HG02840 (cell line): Measurements from ENCODE around the gene SLC26A11.
"Not testable (repeated sequence)": the region's sequence is repeated elsewhere in the genome, so short reads cannot be mapped to it uniquely, and the experiment has no call there.

Experiments
- ATAC-seq: cut with Tn5 transposase; IDR thresholded peaks from one replicate; pipeline ENCODE4 v1.9.1; 2021; ENCODE audit warnings: mild to moderate bottlenecking, moderate library complexity, moderate number of reproducible peaks; ENCODE audit not compliant: unreplicated experiment, low FRiP score

The SLC26A11 gene

DNA sequence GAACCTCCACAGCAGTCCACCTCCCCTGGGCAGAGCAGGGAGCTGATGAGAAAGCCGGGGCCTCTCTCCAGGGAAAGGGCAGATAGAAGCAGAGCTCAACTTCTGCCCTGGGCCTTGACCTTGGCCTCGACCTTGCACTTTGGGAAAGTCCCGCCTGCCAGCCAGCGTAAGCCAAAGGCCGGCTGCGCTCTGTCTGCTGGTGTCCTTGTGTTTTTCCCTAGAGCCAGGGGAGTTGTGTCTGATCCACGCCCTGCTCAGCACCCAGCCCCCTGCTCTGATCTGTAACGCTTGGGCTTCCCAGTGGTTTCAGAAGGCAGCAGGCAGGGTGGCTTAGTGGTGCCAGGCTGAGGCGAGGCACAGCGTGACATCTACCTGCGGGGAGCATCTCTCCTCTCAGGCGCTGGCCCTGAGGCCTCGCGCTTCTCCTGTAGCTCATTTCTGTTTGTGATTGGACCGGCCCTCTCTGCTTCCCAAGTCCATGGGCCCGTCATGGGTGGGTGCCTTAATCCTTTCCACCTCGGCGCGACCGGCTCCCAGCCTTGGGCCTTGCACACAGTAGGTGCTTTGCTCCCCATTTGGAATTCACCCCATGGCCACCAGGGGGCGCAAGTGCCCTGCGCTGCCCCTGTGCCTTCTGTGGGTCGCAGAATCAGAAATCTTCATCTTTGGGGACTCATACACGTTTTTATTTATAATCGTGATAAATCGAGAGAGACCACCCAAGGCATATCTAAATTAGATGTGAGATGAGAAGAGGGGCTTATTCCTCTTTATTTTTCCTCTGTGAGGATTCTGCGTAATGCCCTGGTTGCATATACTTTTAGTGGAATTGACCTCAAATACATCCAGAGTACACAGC lies 24.3 kb upstream of the SLC26A11 start:
- no peak for ATAC-seq

DNA sequence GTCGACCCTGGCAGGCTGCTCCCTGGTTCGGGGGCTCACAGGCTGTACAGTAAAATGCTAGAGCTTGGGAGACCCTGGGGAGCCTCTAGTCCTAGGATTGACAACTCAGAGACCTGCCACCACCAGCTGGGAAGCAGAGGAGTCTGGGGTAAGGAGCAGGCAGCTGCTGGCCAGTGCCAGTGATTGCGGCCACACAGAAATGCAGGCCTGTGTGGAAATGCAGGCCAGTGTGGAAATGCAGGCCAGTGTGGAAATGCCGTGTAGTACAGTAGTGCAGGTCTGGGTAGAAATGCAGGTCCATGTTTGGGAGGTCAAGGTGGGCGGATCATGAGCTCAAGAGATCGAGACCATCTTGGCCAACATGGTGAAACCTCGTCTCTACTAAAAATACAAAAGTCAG lies 23.6 kb upstream of the SLC26A11 start:
- ATAC-seq: no peak

DNA sequence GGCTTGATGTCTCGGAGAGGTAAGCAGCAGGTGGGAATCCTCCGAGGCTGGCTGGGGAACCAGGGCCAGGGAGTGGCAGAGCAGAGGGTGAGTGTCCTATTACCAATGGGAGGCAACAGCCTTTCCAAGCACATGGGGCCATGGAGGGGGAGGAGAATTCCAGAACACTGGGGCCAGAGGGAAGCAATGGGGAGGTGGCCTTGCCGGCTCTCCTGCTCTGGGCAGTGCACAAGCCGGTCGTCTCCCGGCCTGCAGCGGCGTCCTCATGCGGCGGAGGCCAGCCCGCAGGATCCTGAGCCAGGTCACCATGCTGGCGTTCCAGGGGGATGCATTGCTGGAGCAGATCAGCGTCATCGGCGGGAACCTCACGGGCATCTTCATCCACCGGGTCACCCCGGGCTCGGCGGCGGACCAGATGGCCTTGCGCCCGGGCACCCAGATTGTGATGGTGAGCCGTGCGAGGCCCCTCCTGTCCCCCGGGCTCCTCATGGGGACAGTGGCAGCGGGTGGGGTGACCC lies 22.0 kb upstream of the SLC26A11 start:
- no peak for ATAC-seq

DNA sequence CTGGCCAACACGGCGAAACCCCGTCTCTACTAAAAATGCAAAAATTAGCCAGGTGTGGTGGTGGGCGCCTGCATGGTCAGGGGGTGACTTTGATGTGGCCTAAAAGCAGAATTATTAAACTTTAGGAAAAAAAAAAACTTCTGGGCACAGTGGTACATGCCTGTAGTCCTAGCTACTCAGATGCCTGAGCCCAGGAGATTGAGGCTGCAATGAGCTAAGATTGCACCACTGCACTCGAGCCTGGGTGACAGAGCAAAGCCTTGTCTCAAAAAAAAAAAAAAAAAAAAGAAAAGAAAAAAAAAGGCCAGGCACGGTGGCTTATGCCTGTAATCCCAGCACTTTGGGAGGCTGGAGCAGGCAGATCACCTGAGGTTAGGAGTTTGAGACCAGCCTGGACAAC lies 20.9 kb upstream of the SLC26A11 start:
- ATAC-seq: not testable (repeated sequence)

DNA sequence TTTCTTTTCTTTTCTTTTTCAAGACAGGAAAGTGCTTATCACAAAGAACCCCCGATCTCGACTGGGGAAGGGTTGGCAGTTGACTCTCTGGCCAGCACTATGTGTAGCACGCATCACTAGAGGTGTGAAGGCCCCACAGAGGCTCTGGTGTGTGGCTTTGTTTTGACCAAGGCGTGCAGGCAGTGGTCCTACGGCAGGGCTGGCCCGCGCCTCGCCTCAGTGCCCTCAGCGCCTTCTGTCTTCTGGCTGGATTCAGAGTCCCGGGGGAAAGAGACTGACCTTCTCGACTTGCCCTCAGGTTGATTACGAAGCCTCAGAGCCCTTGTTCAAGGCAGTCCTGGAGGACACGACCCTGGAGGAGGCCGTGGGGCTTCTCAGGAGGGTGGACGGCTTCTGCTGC lies 18.8 kb upstream of the SLC26A11 start:
- ATAC-seq: no peak

DNA sequence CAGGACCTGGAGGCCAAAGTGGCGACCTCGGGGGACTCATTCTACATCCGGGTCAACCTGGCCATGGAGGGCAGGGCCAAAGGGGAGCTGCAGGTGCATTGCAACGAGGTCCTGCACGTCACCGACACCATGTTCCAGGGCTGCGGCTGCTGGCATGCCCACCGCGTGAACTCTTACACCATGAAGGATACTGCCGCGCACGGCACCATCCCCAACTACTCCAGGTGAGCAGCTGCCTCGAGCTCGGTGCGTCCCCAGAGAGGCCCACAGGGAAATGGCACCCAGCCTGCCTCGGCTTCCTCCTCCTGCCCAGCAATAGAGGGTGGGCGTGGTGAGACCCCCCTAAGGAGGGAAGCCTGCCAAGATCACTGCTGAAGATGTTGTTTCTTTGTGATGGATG lies 18.0 kb upstream of the SLC26A11 start:
- ATAC-seq: no peak

DNA sequence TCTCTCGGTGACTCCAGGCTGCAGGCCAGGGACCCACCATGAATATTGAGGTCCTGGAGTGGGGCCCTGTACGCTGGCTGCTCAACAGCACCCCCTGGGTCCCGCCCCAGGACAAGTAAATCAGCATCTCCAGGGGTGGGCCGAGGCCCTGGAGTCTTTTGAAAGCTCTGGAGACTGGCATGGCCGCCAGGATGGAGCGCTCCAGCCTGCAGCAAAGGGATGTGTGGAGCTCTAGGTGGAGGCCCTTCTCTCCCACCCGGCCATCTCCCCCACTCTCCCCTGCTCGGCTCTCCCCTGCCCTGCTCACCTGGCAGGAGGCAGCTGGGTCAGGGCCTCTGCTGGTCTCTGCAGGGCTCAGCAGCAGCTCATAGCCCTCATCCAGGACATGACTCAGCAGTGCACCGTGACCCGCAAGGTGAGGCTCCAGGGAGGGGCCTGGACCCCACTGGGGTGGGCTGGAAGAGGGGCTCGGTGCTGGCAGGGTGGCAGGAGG lies 16.7 kb upstream of the SLC26A11 start:
- ATAC-seq: no peak

DNA sequence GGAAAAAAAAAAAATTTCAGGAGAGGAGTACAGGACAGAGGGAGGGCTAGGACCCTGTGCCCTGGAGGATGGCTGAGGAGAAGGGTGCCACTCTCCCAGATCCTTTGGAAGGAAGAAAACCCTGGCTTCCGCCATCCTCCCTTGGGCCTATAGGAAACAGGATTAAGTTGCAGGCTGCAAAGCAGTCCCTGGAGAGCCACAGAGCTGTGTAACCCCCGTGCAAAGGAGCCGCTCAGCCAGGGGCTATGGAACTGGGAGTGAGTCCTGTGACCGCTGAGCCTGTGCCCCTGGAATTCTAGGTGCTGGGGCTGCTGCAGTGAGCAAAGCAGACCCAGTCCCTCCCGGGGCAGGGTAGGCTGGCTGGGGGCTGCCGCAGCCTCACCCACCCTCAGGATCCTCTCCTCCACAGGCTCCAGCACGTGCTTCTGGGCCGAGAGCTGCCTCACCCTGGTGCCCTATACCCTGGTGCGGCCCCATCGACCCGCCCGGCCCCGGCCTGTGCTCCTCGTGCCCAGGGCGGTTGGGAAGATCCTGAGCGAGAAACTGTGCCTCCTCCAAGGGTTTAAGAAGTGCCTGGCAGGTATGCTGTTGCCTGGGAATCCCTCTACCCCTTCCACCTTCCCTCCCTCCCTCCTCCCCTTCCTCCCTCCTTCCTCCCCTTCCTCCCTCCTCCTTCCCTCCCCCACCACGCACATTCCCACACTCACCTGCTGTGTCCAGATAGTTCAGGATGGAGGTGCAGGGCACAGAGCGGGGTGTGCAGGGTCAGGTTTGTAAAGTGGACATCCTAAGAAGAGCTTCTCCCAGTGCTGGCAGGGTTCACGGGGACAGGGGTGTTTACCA lies 15.4 kb upstream of the SLC26A11 start:
- ATAC-seq: no peak

DNA sequence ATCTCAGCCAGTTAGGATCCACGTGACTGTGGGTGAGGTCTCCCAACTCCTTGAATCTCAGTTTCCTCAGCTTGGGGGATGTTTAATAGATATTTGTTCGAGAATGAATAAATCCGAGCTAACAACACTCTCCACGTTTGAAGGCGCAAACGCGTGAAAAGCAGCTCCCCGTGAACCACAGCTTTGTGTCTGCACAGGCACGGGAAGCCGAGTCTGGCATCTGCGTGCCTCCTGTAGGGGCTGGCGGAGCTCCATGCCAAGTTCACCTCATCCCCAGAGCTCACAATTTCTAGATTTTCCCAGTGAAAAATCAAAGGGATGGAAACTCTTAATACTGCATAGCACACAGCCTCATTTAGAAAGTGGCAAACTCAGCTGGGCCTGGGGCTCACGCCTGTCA lies 14.4 kb upstream of the SLC26A11 start:
- ATAC-seq: no peak

DNA sequence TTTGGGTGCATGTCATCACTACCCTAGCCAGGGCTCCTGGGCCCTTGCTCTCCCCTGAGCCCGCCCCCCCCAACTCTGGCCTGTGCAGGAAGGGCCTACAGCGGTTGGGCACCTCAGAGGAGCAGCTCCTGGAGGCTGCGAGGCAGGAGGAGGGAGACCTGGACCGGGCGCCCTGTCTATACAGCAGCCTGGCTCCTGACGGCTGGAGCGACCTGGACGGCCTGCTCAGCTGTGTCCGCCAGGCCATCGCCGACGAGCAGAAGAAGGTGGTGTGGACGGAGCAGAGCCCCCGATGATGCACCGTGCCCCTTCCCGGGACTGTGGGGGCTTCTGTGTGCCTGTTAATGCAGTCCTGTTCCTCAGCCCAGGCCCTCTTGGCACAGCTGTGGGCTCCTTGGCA lies 12.2 kb upstream of the SLC26A11 start:
- no peak for ATAC-seq

DNA sequence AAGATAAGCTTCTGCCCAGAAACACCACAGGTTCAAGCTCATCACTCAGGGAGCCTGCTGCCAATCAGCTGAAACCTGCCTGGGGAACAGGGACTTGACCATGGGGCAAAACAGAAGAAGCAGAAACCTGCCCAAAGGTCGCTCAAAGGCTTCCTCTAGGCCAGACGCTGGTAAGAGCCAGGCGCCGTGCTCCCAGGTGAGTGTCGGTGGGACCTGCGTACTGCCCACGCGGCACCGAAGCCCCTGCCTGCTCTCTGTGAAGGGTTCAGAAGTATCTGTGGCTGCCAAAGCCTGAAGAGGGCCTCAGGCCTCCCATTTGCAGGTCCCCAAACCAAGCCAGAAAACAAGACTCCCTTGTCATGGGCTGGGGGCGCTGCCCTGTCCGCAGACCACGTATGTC lies 10.5 kb upstream of the SLC26A11 start:
- no peak for ATAC-seq

DNA sequence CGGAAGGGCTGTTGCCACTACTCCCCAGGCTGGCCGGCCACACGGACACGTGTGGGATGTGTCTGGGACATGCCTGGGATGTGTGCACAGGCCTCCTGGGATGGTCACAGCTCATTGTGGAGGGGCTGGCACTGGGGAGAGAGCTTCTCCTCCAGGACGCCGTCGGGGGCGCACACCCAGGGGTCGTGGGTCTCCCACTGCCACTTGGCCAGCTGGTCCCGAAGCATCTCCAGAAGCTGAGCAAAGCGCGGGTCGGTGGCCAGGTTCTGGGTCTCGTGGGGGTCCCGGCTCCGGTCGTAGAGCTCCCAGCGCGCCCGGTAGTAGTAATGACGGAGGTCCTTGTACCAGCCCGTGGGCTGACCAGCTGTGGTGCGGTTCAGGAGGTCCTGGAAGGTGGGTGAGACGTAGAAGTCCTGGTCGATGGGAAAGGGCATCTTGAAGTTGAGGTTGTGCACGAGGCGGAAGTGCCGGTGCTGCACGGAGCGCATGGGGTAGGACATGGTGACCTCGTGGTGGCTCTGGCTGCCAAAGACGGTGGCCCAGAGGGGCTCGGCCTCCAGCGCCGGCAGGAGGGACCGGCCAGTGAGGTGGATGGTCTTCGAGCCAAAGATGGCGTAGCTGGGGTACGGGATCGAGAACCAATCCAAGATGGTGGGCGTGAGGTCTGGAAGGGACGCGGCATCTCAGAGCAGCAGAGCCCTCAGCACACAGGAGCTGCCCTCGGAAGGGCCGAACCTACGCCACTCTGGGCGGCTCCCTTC lies 9.7 kb upstream of the SLC26A11 start:
- no peak for ATAC-seq

DNA sequence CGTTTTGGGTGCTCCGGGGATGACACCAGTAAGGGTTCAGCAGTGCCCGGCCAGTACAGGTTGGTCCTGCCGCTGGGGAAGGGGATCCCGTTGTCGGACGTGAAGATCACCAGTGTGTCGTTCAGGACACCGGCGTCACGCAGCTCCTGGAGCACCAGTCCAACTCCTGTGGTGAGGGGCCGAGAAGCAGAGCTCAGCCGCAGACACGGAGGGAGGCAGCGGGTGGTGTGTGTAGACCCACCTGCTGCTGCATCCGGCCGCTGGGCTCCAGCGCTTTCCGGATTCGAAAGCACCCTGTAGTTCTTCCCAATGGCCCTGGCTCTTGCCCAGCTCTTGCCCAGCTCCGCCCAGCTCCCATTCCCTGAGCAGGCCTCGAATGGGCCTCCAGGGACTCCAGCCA lies 8.1 kb upstream of the SLC26A11 start:
- no peak for ATAC-seq

DNA sequence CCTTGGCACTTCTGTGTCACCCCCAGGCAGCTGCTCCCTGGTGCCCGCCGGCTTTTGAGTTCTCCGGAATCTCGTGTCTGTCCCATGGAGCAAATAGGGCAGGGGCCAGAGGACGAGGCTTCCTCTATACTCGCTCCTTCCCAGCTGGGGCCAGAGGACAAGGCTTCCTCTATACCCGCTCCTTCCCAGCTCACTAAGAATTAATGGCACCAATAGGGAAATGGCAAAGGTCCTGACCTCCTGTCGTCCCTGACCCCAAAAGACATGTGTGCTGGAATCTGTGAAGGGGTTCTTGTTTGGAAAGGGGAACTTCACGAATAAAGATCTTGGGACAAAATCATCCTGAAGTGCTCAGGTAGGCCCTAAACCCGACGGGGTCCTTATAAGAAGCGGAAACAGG lies 7.7 kb upstream of the SLC26A11 start:
- ATAC-seq: no peak

DNA sequence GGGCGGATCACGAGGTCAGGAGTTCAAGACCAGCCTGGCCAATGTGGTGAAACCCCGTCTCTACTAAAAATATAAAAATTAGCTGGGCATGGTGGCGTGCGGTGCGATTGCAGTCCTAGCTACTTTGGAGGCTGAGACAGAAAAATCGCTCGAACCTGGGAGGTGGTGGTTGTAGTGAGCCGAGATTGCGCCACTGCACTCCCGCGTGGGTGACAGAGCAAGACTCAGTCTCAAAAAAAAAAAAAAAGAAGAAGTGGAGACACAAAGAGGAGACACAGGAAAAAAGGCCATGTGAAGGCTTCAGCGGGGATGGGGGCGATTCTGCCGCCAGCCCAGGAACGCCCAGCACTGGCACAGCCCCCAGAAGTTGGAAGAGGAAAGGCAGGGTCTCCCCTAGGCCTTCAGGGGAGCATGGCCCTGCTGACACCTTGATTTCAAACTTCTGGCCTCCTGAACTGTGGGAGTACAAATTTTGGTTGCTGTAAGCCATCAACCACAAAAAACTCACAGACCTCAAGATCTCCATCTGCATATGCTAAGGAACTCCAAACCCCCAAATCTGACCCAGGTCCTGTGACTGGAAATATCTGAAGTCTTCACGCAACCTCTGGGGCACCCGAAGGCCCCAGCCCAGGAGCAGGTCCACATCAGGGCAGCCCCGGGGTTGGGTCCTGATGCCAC lies 7.1 kb upstream of the SLC26A11 start:
- no peak for ATAC-seq

DNA sequence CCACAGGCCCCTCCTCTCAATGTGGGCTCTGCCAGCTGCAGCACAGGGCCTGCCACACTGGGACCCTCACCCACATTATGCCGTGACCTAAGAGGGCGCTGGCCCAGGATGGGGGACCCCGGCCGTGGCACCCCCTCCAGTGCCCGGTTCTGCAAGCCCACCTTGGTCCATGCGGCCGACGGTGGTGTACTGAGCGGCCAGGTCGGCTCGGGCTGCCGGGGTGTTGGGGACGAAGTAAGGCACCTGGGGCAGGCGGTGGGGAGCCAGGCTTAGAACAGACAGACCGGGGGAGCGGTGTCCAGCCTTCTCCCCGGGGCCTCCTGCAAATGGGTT lies 6.6 kb upstream of the SLC26A11 start:
- no peak for ATAC-seq

DNA sequence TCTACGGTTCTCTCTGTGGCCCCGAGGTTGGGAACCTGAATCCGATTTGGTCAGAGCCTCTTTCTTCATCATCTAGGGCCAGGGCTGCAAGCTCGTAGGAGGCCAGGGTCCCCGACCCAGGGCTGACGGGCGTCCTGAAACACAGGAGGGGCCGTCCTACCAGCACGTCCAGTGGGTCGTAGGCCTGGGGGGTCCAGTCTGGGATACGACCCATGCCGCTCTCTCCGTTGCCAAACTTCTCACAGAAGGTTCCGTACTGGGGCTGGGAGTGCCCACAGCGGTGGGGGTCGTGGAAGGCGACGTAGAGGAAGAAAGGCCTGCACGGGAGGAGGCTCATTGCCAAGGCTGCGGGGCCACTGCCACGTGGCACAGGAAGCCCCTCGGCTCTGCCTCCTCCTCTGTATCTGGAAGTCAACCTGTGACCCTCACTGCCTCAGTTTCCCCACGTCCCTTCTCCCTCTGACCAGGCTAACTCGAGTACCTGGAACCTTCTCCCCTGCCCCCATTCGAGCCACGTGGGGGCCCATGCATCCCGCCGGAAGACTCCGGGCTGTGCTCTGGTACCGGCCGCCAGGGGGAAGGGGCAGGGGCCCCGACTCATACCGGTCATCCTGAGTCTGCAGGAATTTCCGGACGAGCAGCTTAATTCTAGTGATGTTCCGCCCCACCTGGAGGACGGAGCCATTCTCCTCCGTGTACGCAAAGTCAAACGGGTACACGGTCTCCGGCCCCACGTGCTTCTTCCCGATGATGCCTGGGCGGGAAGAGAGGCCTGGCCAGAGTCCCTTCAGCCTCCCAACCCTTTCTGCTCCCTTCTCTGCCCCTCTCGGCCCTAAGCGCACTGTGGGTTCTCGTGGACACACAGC lies 6.0 kb upstream of the SLC26A11 start:
- no peak for ATAC-seq

DNA sequence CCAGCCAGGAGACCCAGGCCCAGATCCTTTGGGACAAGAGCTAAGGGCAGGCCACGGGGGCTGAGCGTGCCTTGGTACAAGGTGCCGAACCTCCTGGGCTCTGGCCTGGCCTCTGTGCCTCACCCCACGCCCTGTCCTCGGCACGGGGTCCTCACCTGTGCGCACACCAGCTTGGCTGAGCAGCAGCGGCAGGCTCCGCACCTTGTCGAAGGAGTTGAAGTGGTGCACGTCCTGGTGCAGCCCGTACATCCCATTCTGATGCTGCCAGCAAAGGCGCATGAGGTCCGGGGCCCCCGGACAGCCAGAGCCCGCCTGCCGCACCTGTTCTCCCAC lies 5.4 kb upstream of the SLC26A11 start:
- ATAC-seq: no peak
